Tibial artery (tissue), 4 donors: ENCODE results near the gene SPDYC.

Experiments
- DNase-seq, 2 donors: peaks; one replicate each; pipeline ENCODE4 v3.0.0-alpha.2; 2019
- H3K27ac ChIP-seq, 2 donors: fragments of 200-600 bp; sonication (generic) in 1 of 2; 1 replicate in 1 of 2; 2 replicates in 1 of 2; pipeline ENCODE4 v1.5.1; 2018 to 2019; ENCODE audit warnings: mild to moderate bottlenecking in 1 of 2
- H3K27me3 ChIP-seq, 2 donors: fragments of 200-600 bp; sonication (generic) in 1 of 2; one replicate each; pipeline versions ENCODE4 v1.5.1 to v1.6.0; 2016 to 2019
- H3K36me3 ChIP-seq, 3 donors: fragments of 200-600 bp; sonication (generic) in 2 of 3; one replicate each; pipeline ENCODE4 v1.5.1; 2016 to 2019; ENCODE audit warnings: mild to moderate bottlenecking in 2 of 3
- H3K4me1 ChIP-seq, 4 donors: fragments of 200-600 bp; sonication (generic) in 2 of 4; 1 replicate in 3 of 4; 2 replicates in 1 of 4; pipeline ENCODE4 v1.5.1; 2016 to 2019
- H3K4me3 ChIP-seq, 2 donors: fragments of 200-600 bp; sonication (generic) in 1 of 2; 1 replicate in 1 of 2; 2 replicates in 1 of 2; pipeline ENCODE4 v1.5.1; 2018 to 2019; ENCODE audit warnings: mild to moderate bottlenecking in 2 of 2
- H3K9me3 ChIP-seq, 3 donors: fragments of 200-600 bp; sonication (generic) in 1 of 3; one replicate each; pipeline ENCODE4 v1.5.1; 2016 to 2019
- intact Hi-C: fragments of 100-400 bp; cut with DNase I; formaldehyde crosslinking; loops from one replicate; pipeline ENCODE4 v1.15.0; 2023; ENCODE audit warnings: low total_unique reads
- TF ChIP-seq, protein P1 (sequence below), 2 experiments: fragments of 200-600 bp in 1 of 2; fragments of 450-650 bp in 1 of 2; IDR thresholded peaks; one replicate each; pipeline ENCODE4 v1.5.1; 2017 to 2019; ENCODE audit warnings: antibody characterized with exemption in 2 of 2, mild to moderate bottlenecking in 1 of 2, moderate library complexity in 1 of 2

SPDYC gene

DNA sequence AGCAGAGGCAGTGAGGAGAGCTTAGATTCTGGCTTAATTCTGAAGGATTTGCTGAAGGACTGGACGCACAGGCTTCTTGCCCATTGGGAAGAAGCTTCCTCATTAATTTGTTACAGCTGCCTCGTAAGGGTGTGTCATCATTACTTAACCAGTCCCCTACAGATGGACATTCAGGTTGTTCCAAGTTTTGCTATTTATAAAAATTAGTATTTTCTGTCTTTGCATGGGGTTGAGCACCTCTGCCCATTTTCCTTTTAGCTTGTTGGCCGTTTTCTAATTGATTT lies 49.8 kb downstream of the SPDYC start:
- TF ChIP-seq, protein P1, sequence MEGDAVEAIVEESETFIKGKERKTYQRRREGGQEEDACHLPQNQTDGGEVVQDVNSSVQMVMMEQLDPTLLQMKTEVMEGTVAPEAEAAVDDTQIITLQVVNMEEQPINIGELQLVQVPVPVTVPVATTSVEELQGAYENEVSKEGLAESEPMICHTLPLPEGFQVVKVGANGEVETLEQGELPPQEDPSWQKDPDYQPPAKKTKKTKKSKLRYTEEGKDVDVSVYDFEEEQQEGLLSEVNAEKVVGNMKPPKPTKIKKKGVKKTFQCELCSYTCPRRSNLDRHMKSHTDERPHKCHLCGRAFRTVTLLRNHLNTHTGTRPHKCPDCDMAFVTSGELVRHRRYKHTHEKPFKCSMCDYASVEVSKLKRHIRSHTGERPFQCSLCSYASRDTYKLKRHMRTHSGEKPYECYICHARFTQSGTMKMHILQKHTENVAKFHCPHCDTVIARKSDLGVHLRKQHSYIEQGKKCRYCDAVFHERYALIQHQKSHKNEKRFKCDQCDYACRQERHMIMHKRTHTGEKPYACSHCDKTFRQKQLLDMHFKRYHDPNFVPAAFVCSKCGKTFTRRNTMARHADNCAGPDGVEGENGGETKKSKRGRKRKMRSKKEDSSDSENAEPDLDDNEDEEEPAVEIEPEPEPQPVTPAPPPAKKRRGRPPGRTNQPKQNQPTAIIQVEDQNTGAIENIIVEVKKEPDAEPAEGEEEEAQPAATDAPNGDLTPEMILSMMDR (IDR thresholded peaks at IDR 0.05): no peak
- DNase-seq: no peak
- Histone ChIP-seq H3K4me3 (no peak overlapping the region), H3K4me1 (peaks cover 0 to 2% (median under 1%) of the 10 kb centered on the region in 4 donors), H3K27ac (no peak overlapping the region), H3K27me3 (no peaks in the 10 kb centered on the region), H3K9me3 (no peaks in the 10 kb centered on the region), H3K36me3 (peaks cover 0 to 10% (median 0%) of the 10 kb centered on the region in 3 donors)
- intact Hi-C loops: no loop called here

DNA sequence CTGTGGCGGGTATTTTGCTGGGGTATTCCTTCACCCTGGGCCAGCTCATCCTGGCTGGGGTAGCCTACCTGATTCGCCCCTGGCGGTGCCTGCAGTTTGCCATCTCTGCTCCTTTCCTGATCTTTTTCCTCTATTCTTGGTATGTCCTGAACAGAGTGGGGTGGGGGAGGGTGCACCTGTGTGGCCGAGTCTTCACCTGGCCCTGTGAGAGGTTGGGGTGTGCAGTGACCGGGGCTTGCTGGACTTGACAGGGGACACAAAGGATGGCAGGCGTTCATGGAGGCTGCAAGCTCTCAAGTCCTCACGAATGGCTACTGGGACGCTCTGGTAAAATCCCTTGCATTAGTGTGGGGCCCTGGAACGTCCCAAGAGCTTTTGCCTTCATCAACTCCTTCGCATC lies 51.0 kb downstream of the SPDYC start:
- H3K27ac ChIP-seq: no peak overlapping the region
- TF ChIP-seq, protein P1 (IDR thresholded peaks at IDR 0.05): no peak
- no peak for DNase-seq
- no peaks in the 10 kb centered on the region for H3K9me3 ChIP-seq
- no peak overlapping the region for H3K4me3 ChIP-seq
- H3K4me1 ChIP-seq: peaks cover 0 to 13% (median 5%) of the 10 kb centered on the region in 4 donors
- no peaks in the 10 kb centered on the region for H3K27me3 ChIP-seq
- peaks cover 0 to 10% (median 0%) of the 10 kb centered on the region in 3 donors for H3K36me3 ChIP-seq
- intact Hi-C loops: no loop called here
